Subcutaneous adipose tissue (tissue), 4 donors: ENCODE measurements around the gene ID2. TPM values are rescaled to one million over a fixed set of nuclear protein-coding genes. Genes with fewer than 3 reads are reported as not detected.

Experiments used
- CTCF ChIP-seq: fragments of 450-650 bp; IDR thresholded peaks from one replicate; pipeline ENCODE4 v1.5.1; 2016; ENCODE audit warnings: low read depth, mild to moderate bottlenecking, control low read depth, antibody characterized with exemption, moderate library complexity
- total RNA-seq, 4 donors: library from RNA; depleted of rRNA; stranded (reverse); fragments of >200 nt; gene quantifications; one replicate each; pipeline ENCODE4 v1.1.0, GENCODE V29; 2016

The ID2 gene
- total RNA-seq, 4 donors from 2014 or later = 132 to 209 (median 182) TPM

GRCh38 chr2:8676191-8676920 is 5.5 kb upstream of the ID2 start:
- TF ChIP-seq CTCF = no peak

- TF ChIP-seq CTCF = no peak
Measured at GRCh38 chr2:8676921-8677645, 4.8 kb upstream of the ID2 start.

GRCh38 chr2:8677646-8678592 is 3.9 kb upstream of the ID2 start:
- no peak for TF ChIP-seq CTCF

- TF ChIP-seq CTCF = no peak
Measured at GRCh38 chr2:8678731-8679566, 2.9 kb upstream of the ID2 start.

GRCh38 chr2:8679567-8679826 is 2.4 kb upstream of the ID2 start:
- TF ChIP-seq CTCF = no peak

- TF ChIP-seq CTCF = no peak
Measured at GRCh38 chr2:8679827-8680731, 1.8 kb upstream of the ID2 start.
